ENCODE measurements around the gene SAP30BP. TPM values are rescaled to one million over a fixed set of nuclear protein-coding genes. Genes with fewer than 3 reads are reported as not detected.
A peak's percentile ranks its signal among the peaks of the same experiment; 100 is the strongest.

SAP30BP gene
- total and polyA plus RNA-seq, 2 of the 13 experiments (the other 11 are each of a cell fraction or from before 2014, with no cell fraction given): 67.7 to 99.4 TPM

DNA sequence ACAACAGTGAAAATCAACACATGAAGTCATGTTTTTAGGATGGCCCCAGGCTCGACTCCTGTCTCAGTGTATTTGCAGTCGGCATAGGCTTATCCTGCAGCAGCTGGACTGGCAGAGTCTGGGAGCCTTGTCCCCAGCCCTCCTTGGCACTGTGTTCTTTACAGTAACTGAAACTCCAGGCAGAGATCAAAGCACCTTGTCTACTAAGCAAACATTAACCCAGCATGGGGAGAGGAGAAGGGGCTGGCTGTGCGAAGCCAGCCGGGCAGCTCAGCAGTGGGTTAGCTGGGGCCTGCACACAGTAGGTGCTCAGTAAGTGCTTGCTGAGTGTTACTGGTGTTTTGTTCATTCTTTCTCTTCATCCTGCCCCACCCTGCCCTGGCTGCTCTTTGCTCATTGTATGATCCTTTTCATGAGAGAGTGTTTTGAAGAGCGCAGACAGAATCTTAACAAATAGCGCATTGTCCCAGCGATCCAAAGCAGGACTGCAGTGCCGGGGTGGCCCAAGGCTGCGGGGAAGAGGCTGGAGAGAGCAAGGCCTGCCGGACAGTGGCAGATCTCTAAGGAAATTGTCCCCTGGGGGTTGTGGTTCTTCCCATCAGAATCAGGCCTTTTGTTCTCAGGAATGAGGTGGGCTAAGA, 30.6 kb downstream of the SAP30BP start (continued):
- TF ChIP-seq ZBTB20 (CRISPR knock-in tag; IDR thresholded peaks at IDR 0.05; ENCODE audit: borderline replicate concordance, low read depth): no peak
- no peak for TF ChIP-seq FOXM1 (CRISPR knock-in tag; IDR thresholded peaks at IDR 0.05)
- no peak for TF ChIP-seq ZNF441 (CRISPR knock-in tag; IDR thresholded peaks at IDR 0.05; ENCODE audit: borderline replicate concordance)
- no peak for TF ChIP-seq KLF6 (CRISPR knock-in tag; IDR thresholded peaks at IDR 0.05)
- no peak for TF ChIP-seq SIN3A (IDR thresholded peaks at IDR 0.05; ENCODE audit: borderline replicate concordance, low read depth, low read length)
- TF ChIP-seq MXI1 (IDR thresholded peaks at IDR 0.05; ENCODE audit: borderline replicate concordance, low read depth, low read length): no peak
- TF ChIP-seq, protein P1, sequence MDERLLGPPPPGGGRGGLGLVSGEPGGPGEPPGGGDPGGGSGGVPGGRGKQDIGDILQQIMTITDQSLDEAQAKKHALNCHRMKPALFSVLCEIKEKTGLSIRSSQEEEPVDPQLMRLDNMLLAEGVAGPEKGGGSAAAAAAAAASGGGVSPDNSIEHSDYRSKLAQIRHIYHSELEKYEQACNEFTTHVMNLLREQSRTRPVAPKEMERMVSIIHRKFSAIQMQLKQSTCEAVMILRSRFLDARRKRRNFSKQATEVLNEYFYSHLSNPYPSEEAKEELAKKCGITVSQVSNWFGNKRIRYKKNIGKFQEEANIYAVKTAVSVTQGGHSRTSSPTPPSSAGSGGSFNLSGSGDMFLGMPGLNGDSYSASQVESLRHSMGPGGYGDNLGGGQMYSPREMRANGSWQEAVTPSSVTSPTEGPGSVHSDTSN (CRISPR knock-in tag; IDR thresholded peaks at IDR 0.05): no peak
- TF ChIP-seq ZNF672 (CRISPR knock-in tag; IDR thresholded peaks at IDR 0.05): no peak
- TF ChIP-seq, protein P2, sequence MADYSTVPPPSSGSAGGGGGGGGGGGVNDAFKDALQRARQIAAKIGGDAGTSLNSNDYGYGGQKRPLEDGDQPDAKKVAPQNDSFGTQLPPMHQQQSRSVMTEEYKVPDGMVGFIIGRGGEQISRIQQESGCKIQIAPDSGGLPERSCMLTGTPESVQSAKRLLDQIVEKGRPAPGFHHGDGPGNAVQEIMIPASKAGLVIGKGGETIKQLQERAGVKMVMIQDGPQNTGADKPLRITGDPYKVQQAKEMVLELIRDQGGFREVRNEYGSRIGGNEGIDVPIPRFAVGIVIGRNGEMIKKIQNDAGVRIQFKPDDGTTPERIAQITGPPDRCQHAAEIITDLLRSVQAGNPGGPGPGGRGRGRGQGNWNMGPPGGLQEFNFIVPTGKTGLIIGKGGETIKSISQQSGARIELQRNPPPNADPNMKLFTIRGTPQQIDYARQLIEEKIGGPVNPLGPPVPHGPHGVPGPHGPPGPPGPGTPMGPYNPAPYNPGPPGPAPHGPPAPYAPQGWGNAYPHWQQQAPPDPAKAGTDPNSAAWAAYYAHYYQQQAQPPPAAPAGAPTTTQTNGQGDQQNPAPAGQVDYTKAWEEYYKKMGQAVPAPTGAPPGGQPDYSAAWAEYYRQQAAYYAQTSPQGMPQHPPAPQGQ (CRISPR knock-in tag; IDR thresholded peaks at IDR 0.05; ENCODE audit: borderline replicate concordance): no peak
- no peak for TF ChIP-seq ZNF577 (CRISPR knock-in tag; IDR thresholded peaks at IDR 0.05; ENCODE audit: borderline replicate concordance, low read depth)
- TF ChIP-seq SKI (IDR thresholded peaks at IDR 0.05; ENCODE audit: partially characterized antibody): no peak
- TF ChIP-seq, protein P3, sequence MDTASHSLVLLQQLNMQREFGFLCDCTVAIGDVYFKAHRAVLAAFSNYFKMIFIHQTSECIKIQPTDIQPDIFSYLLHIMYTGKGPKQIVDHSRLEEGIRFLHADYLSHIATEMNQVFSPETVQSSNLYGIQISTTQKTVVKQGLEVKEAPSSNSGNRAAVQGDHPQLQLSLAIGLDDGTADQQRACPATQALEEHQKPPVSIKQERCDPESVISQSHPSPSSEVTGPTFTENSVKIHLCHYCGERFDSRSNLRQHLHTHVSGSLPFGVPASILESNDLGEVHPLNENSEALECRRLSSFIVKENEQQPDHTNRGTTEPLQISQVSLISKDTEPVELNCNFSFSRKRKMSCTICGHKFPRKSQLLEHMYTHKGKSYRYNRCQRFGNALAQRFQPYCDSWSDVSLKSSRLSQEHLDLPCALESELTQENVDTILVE (CRISPR knock-in tag; IDR thresholded peaks at IDR 0.05): no peak
- TF ChIP-seq, protein P4, sequence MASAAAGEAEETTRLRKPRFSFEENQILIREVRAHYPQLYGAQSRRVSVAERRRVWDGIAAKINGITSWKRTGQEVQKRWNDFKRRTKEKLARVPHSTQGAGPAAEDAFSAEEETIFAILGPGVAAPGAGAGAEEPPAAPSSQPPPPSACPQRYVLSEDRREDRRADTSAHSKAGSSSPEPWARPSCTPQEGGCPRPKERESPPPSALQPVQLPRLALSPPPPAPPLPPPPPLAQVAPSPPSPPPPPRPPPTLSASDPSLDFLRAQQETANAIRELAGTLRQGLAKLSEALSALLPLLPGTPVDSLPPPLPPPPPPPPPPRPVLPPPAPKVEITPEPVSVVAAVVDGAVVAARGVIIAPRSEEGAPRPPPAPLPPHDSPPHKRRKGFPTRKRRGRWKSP (CRISPR knock-in tag; IDR thresholded peaks at IDR 0.05): no peak
- TF ChIP-seq, protein P5, sequence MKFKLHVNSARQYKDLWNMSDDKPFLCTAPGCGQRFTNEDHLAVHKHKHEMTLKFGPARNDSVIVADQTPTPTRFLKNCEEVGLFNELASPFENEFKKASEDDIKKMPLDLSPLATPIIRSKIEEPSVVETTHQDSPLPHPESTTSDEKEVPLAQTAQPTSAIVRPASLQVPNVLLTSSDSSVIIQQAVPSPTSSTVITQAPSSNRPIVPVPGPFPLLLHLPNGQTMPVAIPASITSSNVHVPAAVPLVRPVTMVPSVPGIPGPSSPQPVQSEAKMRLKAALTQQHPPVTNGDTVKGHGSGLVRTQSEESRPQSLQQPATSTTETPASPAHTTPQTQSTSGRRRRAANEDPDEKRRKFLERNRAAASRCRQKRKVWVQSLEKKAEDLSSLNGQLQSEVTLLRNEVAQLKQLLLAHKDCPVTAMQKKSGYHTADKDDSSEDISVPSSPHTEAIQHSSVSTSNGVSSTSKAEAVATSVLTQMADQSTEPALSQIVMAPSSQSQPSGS (CRISPR knock-in tag; IDR thresholded peaks at IDR 0.05): 0 out of 2 replicates have a peak, but pooled peaks have one; percentile 41
- peak; percentile 25; the same call in 1 of the 2 replicates for TF ChIP-seq YEATS2 (CRISPR knock-in tag; IDR thresholded peaks at IDR 0.05; ENCODE audit: borderline replicate concordance)
- TF ChIP-seq ZNF619 (CRISPR knock-in tag; IDR thresholded peaks at IDR 0.05): no peak
- TF ChIP-seq, protein P6, sequence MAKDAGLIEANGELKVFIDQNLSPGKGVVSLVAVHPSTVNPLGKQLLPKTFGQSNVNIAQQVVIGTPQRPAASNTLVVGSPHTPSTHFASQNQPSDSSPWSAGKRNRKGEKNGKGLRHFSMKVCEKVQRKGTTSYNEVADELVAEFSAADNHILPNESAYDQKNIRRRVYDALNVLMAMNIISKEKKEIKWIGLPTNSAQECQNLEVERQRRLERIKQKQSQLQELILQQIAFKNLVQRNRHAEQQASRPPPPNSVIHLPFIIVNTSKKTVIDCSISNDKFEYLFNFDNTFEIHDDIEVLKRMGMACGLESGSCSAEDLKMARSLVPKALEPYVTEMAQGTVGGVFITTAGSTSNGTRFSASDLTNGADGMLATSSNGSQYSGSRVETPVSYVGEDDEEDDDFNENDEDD (CRISPR knock-in tag; IDR thresholded peaks at IDR 0.05; ENCODE audit: borderline replicate concordance): peak; percentile 34; the same call in 1 of the 2 replicates
- TF ChIP-seq, protein P7, sequence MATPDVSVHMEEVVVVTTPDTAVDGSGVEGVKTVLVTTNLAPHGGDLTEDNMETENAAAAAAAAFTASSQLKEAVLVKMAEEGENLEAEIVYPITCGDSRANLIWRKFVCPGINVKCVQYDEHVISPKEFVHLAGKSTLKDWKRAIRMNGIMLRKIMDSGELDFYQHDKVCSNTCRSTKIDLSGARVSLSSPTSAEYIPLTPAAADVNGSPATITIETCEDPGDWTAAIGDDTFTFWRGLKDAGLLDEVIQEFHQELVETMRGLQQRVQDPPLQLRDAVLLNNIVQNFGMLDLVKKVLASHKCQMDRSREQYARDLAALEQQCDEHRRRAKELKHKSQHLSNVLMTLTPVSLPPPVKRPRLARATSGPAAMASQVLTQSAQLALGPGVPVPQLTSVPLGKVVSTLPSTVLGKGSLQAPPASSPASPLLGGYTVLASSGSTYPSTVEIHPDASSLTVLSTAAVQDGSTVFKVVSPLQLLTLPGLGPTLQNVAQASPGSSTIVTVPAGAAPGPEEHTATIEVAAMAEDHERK (CRISPR knock-in tag; IDR thresholded peaks at IDR 0.05; ENCODE audit: low read depth): no peak
- TF ChIP-seq ZFP1 (CRISPR knock-in tag; IDR thresholded peaks at IDR 0.05): no peak
- no peak for TF ChIP-seq ZNF329 (CRISPR knock-in tag; IDR thresholded peaks at IDR 0.05; ENCODE audit: low read depth)
